OCI-LY1 (cell line): Measurements from ENCODE around the gene SEPTIN8.

ENCODE experiments used
- H2AFZ ChIP-seq: fragments of 200-600 bp; sonication (generic), shearing (Covaris generic); 2 replicates; pipeline ENCODE4 v1.6.0; 2014; ENCODE audit warnings: antibody characterized with exemption, mild to moderate bottlenecking, low read length
- H3F3A ChIP-seq: fragments of 200-600 bp; sonication (generic), shearing (Covaris generic); 2 replicates; pipeline ENCODE4 v1.6.0; 2014; ENCODE audit warnings: mild to moderate bottlenecking, antibody characterized with exemption, low read length, moderate library complexity; ENCODE audit not compliant: insufficient read depth
- H3K27ac ChIP-seq: fragments of 200-600 bp; sonication (generic); 2 replicates; pipeline ENCODE4 v1.5.1; 2014; ENCODE audit warnings: low read length, mixed run types, mild to moderate bottlenecking, low read depth; ENCODE audit not compliant: poor library complexity, severe bottlenecking
- H3K27me3 ChIP-seq: fragments of 200-600 bp; sonication (generic); 2 replicates; pipeline ENCODE4 v1.6.0; 2014; ENCODE audit warnings: antibody characterized with exemption, mild to moderate bottlenecking, low read length, moderate library complexity; ENCODE audit not compliant: insufficient read depth
- H3K36me3 ChIP-seq: fragments of 200-600 bp; sonication (generic); 2 replicates; pipeline ENCODE4 v1.6.1; 2014; ENCODE audit warnings: mild to moderate bottlenecking, antibody characterized with exemption, low read length, moderate library complexity, mixed read lengths; ENCODE audit not compliant: insufficient read depth
- H3K4me1 ChIP-seq: fragments of 200-600 bp; sonication (generic); 2 replicates; pipeline ENCODE4 v1.5.1; 2014; ENCODE audit warnings: mild to moderate bottlenecking, low read length, moderate library complexity; ENCODE audit not compliant: insufficient read depth, severe bottlenecking
- H3K4me2 ChIP-seq: fragments of 200-600 bp; sonication (generic), shearing (Covaris generic); 2 replicates; pipeline ENCODE4 v1.6.1; 2014; ENCODE audit warnings: low read length
- H3K4me3 ChIP-seq: fragments of 200-600 bp; sonication (generic); 2 replicates; pipeline ENCODE4 v1.5.1; 2014; ENCODE audit warnings: low read length, low read depth, mild to moderate bottlenecking, mixed read lengths; ENCODE audit not compliant: poor library complexity, severe bottlenecking
- H3K79me2 ChIP-seq: fragments of 200-600 bp; shearing (Covaris generic); 2 replicates; pipeline ENCODE4 v1.6.1; 2016; ENCODE audit warnings: mixed run types, low read length, mixed read lengths; ENCODE audit not compliant: insufficient read depth
- H3K9ac ChIP-seq: fragments of 200-600 bp; sonication (generic), shearing (Covaris generic); 2 replicates; pipeline ENCODE4 v1.6.1; 2014; ENCODE audit warnings: mild to moderate bottlenecking, low read length, mixed read lengths
- H3K9me2 ChIP-seq: fragments of 200-600 bp; sonication (generic), shearing (Covaris generic); 2 replicates; pipeline ENCODE4 v1.6.1; 2014; ENCODE audit warnings: low read depth, mild to moderate bottlenecking, low read length, mixed read lengths
- H3K9me3 ChIP-seq: fragments of 200-600 bp; shearing (Covaris generic); 2 replicates; pipeline ENCODE4 v1.6.1; 2014; ENCODE audit warnings: low read length, mixed read lengths
- H4K20me1 ChIP-seq: fragments of 200-600 bp; sonication (generic), shearing (Covaris generic); 2 replicates; pipeline ENCODE4 v1.6.0; 2016; ENCODE audit warnings: mild to moderate bottlenecking, low read length; ENCODE audit not compliant: insufficient read depth
- CTCF ChIP-seq: fragments of 200-600 bp; sonication (generic), shearing (Covaris generic); IDR thresholded peaks from 2 replicates; pipeline ENCODE4 v1.5.1; 2017; ENCODE audit warnings: mild to moderate bottlenecking, antibody characterized with exemption, low read length, moderate library complexity, mixed read lengths
- EZH2 ChIP-seq: fragments of 200-600 bp; sonication (generic), shearing (Covaris generic); IDR thresholded peaks from 2 replicates; pipeline ENCODE4 v1.8.0; 2017; ENCODE audit warnings: borderline replicate concordance, mixed run types, mild to moderate bottlenecking, antibody characterized with exemption, low read length, moderate library complexity, mixed read lengths

The SEPTIN8 gene

GRCh38 chr5:132778856-132779255 is 1.8 kb upstream of the SEPTIN8 start:
- no peaks in the 10 kb centered on the region for H4K20me1 ChIP-seq
- no peaks in the 10 kb centered on the region for H3K9me2 ChIP-seq
- no peak overlapping the region for H3K27ac ChIP-seq
- H3K4me2 ChIP-seq: no peak overlapping the region
- no peak overlapping the region for H3K4me3 ChIP-seq
- no peaks in the 10 kb centered on the region for H3F3A ChIP-seq
- H3K79me2 ChIP-seq: no peaks in the 10 kb centered on the region
- TF ChIP-seq CTCF (no peak), EZH2 (no peak)
- no peaks in the 10 kb centered on the region for H3K4me1 ChIP-seq
- no peak overlapping the region for H2AFZ ChIP-seq
- no peaks in the 10 kb centered on the region for H3K9me3 ChIP-seq
- no peaks in the 10 kb centered on the region for H3K36me3 ChIP-seq
- H3K9ac ChIP-seq: no peak overlapping the region
- H3K27me3 ChIP-seq: peaks cover 5% of the 10 kb centered on the region; the same call in 1 of the 2 replicates

- no peak overlapping the region; the same call in 1 of the 2 replicates for H3K4me2 ChIP-seq
- no peaks in the 10 kb centered on the region for H3K36me3 ChIP-seq
- TF ChIP-seq EZH2 (no peak), CTCF (no peak)
- no peaks in the 10 kb centered on the region for H3F3A ChIP-seq
- no peaks in the 10 kb centered on the region for H4K20me1 ChIP-seq
- H3K4me3 ChIP-seq: no peak overlapping the region
- peaks cover 5% of the 10 kb centered on the region; the same call in 1 of the 2 replicates for H3K27me3 ChIP-seq
- no peaks in the 10 kb centered on the region for H3K9me2 ChIP-seq
- no peaks in the 10 kb centered on the region for H3K79me2 ChIP-seq
- H2AFZ ChIP-seq: no peak overlapping the region
- H3K4me1 ChIP-seq: no peaks in the 10 kb centered on the region
- H3K27ac ChIP-seq: no peak overlapping the region
- no peak overlapping the region for H3K9ac ChIP-seq
- no peaks in the 10 kb centered on the region for H3K9me3 ChIP-seq
Observed at GRCh38 chr5:132778129-132778528, 1.1 kb upstream of the SEPTIN8 start.

GRCh38 chr5:132776938-132777208 is 166 bp downstream of the SEPTIN8 start:
- no peaks in the 10 kb centered on the region for H3K36me3 ChIP-seq
- H3K79me2 ChIP-seq: no peaks in the 10 kb centered on the region
- no peaks in the 10 kb centered on the region for H4K20me1 ChIP-seq
- no peak overlapping the region for H2AFZ ChIP-seq
- TF ChIP-seq EZH2: no peak
- TF ChIP-seq CTCF: no peak
- no peak overlapping the region for H3K9ac ChIP-seq
- peak overlapping the region; percentile 44 for H3K4me2 ChIP-seq
- peak overlapping the region; percentile 61 for H3K4me3 ChIP-seq
- H3K27me3 ChIP-seq: peaks cover 5% of the 10 kb centered on the region; the same call in 1 of the 2 replicates
- no peaks in the 10 kb centered on the region for H3K4me1 ChIP-seq
- no peak overlapping the region for H3K27ac ChIP-seq
- H3K9me3 ChIP-seq: no peaks in the 10 kb centered on the region
- no peaks in the 10 kb centered on the region for H3K9me2 ChIP-seq
- no peaks in the 10 kb centered on the region for H3F3A ChIP-seq
